Fibroblast of lung (primary cell): ENCODE measurements around the gene CRKL.

ENCODE experiments used
- EZH2 ChIP-seq: IDR thresholded peaks from 2 replicates; pipeline ENCODE4 v1.5.1; 2012; ENCODE audit warnings: low read length, control low read depth, mild to moderate bottlenecking; ENCODE audit errors: missing control alignments
- TF ChIP-seq, protein P1 (sequence below), 2 donors: IDR thresholded peaks in 1 of 2; conservative IDR thresholded peaks in 1 of 2; 1 replicate in 1 of 2; 2 replicates in 1 of 2; pipeline ENCODE4 v1.5.1; 2011 to 2012; ENCODE audit warnings: low read length in 2 of 2, control low read depth in 1 of 2, inconsistent platforms in 1 of 2, low read depth in 1 of 2, mild to moderate bottlenecking in 1 of 2

DNA sequence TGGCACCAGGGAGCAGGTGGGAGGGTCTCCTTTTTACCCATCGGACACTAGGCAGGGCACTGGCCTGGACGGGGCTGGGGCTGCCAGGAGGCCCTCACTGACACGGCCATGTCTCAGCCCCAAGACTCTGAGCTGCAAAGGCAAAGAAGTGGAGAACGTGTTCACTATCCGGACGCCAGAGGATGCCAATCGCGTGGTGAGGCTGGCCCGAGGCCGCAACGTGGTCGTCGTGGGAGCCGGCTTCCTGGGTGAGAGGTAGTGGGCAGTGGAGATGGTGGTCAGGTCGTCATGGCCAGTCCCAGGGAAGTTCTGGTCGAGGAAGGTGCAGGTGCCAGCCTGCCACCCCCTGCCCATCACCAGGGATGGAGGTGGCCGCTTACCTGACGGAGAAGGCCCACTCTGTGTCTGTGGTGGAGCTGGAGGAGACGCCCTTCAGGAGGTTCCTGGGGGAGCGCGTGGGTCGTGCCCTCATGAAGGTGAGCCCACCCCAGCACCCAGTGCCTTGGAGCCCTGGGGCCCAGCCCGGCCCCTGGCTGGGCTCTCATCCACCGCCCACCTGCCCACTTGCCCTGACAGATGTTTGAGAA lies 59.2 kb downstream of the CRKL start:
- TF ChIP-seq, protein P1, sequence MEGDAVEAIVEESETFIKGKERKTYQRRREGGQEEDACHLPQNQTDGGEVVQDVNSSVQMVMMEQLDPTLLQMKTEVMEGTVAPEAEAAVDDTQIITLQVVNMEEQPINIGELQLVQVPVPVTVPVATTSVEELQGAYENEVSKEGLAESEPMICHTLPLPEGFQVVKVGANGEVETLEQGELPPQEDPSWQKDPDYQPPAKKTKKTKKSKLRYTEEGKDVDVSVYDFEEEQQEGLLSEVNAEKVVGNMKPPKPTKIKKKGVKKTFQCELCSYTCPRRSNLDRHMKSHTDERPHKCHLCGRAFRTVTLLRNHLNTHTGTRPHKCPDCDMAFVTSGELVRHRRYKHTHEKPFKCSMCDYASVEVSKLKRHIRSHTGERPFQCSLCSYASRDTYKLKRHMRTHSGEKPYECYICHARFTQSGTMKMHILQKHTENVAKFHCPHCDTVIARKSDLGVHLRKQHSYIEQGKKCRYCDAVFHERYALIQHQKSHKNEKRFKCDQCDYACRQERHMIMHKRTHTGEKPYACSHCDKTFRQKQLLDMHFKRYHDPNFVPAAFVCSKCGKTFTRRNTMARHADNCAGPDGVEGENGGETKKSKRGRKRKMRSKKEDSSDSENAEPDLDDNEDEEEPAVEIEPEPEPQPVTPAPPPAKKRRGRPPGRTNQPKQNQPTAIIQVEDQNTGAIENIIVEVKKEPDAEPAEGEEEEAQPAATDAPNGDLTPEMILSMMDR (conservative IDR thresholded peaks at IDR 0.05 in 1 of 2, IDR thresholded peaks at IDR 0.05 in 1 of 2; ENCODE audit: low read depth in 1 of 2, low read length in 2 of 2), result no peak
- no peak for TF ChIP-seq EZH2
